Measurements from ENCODE around the gene CORO2A. TPM values are rescaled to one million over a fixed set of nuclear protein-coding genes. Genes with fewer than 3 reads are reported as not detected.

The CORO2A gene, protein sequence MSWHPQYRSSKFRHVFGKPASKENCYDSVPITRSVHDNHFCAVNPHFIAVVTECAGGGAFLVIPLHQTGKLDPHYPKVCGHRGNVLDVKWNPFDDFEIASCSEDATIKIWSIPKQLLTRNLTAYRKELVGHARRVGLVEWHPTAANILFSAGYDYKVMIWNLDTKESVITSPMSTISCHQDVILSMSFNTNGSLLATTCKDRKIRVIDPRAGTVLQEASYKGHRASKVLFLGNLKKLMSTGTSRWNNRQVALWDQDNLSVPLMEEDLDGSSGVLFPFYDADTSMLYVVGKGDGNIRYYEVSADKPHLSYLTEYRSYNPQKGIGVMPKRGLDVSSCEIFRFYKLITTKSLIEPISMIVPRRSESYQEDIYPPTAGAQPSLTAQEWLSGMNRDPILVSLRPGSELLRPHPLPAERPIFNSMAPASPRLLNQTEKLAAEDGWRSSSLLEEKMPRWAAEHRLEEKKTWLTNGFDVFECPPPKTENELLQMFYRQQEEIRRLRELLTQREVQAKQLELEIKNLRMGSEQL
- total RNA-seq, result 1 to 10 TPM; 9.2 TPM

DNA sequence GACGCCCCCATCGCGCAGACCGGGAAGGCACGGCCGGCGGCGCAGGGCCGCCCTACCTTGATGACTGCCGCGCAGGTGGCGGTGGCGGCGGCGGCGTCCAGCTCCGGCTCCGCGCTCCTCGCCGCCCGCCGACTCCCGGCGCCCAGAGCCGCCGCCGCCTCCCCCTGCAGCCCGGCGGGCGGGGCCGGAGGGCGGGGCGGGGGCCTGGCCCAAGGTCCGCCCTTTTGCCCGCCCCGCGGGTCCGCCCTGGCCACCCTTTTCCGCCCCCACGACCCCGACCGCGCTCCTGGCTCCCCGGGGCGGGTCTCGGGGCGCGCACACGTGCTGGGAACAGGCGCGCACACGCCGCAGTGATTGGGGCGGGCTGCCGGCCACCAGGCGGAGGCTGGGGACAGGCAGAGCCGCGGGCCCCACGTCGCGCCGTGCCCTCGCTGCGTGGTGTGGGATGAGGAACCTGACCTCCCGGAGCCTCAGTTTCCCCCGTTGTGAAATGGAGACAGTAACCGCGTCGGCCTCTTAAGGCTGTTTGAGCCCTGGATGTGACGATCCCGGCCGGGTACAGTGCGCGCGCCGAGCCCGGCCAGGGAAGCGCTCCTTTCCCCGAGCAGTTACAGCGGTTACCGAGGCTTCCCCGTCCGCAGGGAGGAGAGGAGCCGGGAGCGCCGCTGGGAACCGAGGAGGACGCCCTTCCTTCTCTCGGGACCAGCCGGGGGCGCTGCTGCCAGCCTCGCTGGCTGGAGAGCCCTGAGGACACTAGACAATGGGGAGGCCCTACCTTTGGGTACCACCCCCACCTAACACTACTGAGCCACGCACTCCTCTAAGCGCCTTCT is at the start of gene CORO2A:
Gene CORO2A (minus strand): TSS at position 135 of the 833 bp plus-strand sequence. CDS start 34,977 bp downstream, outside the sequence.
- peak within 1 kb of the TSS; percentile 55 for H3K27ac Mint-ChIP-seq
- no peaks in the 10 kb centered on the region for H3K36me3 Mint-ChIP-seq (ENCODE audit: low read depth)
- no peaks in the 10 kb centered on the region for H3K9me3 Mint-ChIP-seq (ENCODE audit: insufficient read depth)
- peak within 1 kb of the TSS; percentile 82 for H3K4me3 Mint-ChIP-seq
- H3K4me1 Mint-ChIP-seq (ENCODE audit: low read depth), result peaks cover 30% of the 10 kb centered on the region
- ChIA-PET POLR2A (interaction anchor here (0.6 to 2.8 kb wide), 10 partner anchors 63 to 271 kb away, joined by 3 to 12 read pairs (median 3); partner anchors contain the start of genes NANS, TBC1D2, TRIM14 and TRMO), CTCF (interaction anchor here (0.7 to 5.7 kb wide), 12 partner anchors 9 to 269 kb away, joined by 3 to 40 read pairs (median 4); partner anchors contain the start of genes TBC1D2 and TRIM14)
- DNase-seq (peak; percentile 76), ATAC-seq (peak; percentile 89)
- H3K27me3 Mint-ChIP-seq (ENCODE audit: low read depth), result no peaks in the 10 kb centered on the region

DNA sequence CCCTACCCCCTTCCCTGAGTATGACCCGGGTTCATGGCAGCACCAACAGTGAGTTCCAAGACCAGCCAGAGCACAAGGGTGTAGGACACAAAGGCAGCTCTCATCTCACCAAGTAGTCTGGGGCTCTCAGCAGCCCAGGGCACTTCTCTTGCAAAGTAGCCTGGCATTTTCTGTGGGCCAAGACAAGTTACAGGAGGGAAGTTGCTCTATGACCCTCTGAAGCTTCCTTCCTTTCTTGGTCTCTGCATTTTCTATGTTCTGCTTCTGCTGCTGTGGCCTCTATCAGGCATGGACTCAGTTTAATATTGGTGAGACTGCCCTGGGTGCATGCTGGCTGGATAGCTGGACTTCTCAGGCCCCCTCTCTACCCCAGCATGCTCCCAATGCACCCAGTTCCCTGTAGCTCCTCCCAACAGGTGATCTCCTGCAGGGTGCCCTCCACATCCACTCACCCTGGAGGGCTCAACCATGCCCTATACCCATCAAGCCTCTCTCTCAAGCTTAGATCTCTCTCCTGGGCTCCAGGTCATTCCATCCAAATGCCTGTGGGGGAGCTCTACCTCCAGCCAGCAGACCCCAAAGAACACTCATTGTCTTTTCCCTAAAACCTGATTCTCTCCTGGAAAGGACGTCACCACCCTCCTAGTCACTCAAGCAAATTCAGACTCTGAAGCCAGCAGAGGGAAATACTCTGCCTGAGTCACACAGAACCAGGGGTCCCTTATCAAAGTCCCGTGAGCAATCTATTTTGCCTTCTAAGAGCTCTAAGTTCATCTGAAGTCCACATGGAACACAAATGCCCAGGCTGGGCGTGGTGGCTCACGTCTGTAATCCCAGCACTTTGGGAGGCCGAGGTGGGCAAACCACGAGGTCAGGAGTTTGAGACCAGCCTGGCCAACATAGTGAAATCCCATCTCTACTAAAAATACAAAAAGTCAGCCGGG is 49.2 kb upstream of the CORO2A start:
- Mint-ChIP-seq H3K36me3 (ENCODE audit: low read depth) (no peaks in the 10 kb centered on the region), H3K4me1 (ENCODE audit: low read depth) (no peaks in the 10 kb centered on the region), H3K9me3 (ENCODE audit: insufficient read depth) (no peaks in the 10 kb centered on the region), H3K27ac (no peak overlapping the region), H3K4me3 (no peak overlapping the region), H3K27me3 (ENCODE audit: low read depth) (no peaks in the 10 kb centered on the region)
- ATAC-seq (no peak), DNase-seq (no peak)
- ChIA-PET POLR2A (interaction anchor here (1.1 kb wide), 1 partner anchor 14 kb away, joined by 3 read pairs; the partner anchor contains the start of gene TBC1D2), CTCF (interaction anchor here (1.0 to 1.4 kb wide), 4 partner anchors 11 to 36 kb away, joined by 3 to 5 read pairs (median 3); partner anchors contain the start of gene TBC1D2)

DNA sequence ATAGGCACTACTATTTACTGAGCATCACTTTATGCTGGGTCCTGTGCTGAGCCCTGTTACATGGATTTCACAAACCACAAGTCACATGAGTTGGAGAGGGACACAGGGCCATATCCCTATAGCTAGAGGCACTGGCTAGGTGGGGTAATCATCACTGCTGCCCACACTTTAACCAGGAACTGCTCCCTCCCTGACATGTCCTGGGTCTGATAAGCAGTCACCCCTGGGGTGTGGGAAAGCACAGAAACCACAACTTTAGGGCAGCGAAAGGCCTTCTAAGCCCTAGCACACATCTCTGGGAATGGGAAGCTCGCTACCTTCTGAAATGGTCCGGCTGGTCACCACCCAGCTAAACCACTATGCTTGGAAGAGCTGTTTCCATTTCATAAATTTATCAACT is 48.0 kb upstream of the CORO2A start:
- ChIA-PET CTCF (interaction anchor here (1.2 kb wide), 1 partner anchor 13 kb away, joined by 3 read pairs; no protein-coding TSS in a partner anchor), POLR2A (interaction anchor here (1.1 kb wide), 1 partner anchor 15 kb away, joined by 3 read pairs; the partner anchor contains the start of gene TBC1D2)
- no peak overlapping the region for H3K4me3 Mint-ChIP-seq
- H3K27me3 Mint-ChIP-seq (ENCODE audit: low read depth), result no peaks in the 10 kb centered on the region
- no peaks in the 10 kb centered on the region for H3K36me3 Mint-ChIP-seq (ENCODE audit: low read depth)
- H3K27ac Mint-ChIP-seq, result no peak overlapping the region
- DNase-seq, result no peak
- H3K9me3 Mint-ChIP-seq (ENCODE audit: insufficient read depth), result no peaks in the 10 kb centered on the region
- ATAC-seq, result no peak
- no peaks in the 10 kb centered on the region for H3K4me1 Mint-ChIP-seq (ENCODE audit: low read depth)

DNA sequence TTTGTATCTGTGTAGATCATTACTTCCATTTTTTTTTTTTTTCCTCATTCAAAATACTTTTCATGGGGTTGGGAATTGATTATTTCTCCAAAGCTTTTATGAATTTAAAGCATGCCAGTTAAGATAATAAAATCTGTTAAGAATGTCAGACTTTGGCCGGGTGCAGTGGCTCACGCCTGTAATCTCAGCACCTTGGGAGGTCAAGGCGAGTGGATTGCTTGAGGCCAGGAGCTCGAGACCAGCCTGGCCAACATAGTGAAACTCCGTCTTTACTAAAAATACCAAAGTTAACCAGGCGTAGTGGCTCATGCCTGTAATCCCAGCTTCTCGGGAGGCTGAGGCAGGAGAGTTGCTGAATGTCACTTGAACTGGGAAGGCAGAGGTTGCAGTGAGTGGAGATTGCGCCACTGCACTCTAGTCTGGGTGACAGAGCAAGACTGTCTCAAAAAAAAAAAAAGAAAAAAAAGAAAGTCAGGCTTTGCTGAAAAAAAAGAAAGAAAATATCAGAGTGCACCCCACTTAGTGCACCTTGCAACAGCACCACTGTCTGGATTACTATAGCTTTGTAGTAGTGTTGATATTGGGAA is 44.6 kb upstream of the CORO2A start:
- Mint-ChIP-seq H3K27ac (no peak overlapping the region), H3K27me3 (ENCODE audit: low read depth) (no peaks in the 10 kb centered on the region), H3K36me3 (ENCODE audit: low read depth) (no peaks in the 10 kb centered on the region), H3K4me1 (ENCODE audit: low read depth) (no peaks in the 10 kb centered on the region), H3K9me3 (ENCODE audit: insufficient read depth) (no peaks in the 10 kb centered on the region), H3K4me3 (no peak overlapping the region)
- CTCF ChIA-PET, result interaction anchor here (1.1 kb wide), 1 partner anchor 163 kb away, joined by 3 read pairs; no protein-coding TSS in a partner anchor
- POLR2A ChIA-PET, result no interaction called here
- no peak for DNase-seq
- no peak for ATAC-seq

DNA sequence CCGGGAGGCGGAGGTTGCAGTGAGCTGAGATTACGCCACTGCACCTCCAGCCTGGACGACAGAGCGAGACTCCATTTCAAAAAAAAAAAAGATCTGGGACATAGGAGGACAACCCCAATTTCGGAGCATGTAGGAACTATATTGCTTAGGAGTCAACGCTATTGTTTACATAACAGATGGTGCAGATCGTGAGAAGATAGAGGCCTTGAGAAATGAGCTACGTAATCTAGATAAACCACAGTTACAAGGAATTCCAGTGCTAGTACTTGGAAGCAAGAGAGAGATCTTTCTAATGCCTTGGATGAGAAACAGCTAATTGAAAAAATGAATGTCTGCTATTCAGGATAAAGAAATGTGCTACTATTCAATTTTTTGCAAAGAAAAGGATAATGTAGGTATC is 42.7 kb upstream of the CORO2A start:
- no peak overlapping the region for H3K27ac Mint-ChIP-seq
- H3K27me3 Mint-ChIP-seq (ENCODE audit: low read depth), result no peaks in the 10 kb centered on the region
- ChIA-PET POLR2A (interaction anchor here (0.5 kb wide), 1 partner anchor 462 kb away, joined by 3 read pairs; no protein-coding TSS in a partner anchor), CTCF (interaction anchor here (0.8 to 1.8 kb wide), 5 partner anchors 19 to 190 kb away, joined by 3 to 9 read pairs (median 3); partner anchors contain the start of gene TBC1D2)
- H3K4me1 Mint-ChIP-seq (ENCODE audit: low read depth), result no peaks in the 10 kb centered on the region
- H3K36me3 Mint-ChIP-seq (ENCODE audit: low read depth), result no peaks in the 10 kb centered on the region
- no peaks in the 10 kb centered on the region for H3K9me3 Mint-ChIP-seq (ENCODE audit: insufficient read depth)
- DNase-seq (no peak), ATAC-seq (no peak)
- H3K4me3 Mint-ChIP-seq, result no peak overlapping the region

DNA sequence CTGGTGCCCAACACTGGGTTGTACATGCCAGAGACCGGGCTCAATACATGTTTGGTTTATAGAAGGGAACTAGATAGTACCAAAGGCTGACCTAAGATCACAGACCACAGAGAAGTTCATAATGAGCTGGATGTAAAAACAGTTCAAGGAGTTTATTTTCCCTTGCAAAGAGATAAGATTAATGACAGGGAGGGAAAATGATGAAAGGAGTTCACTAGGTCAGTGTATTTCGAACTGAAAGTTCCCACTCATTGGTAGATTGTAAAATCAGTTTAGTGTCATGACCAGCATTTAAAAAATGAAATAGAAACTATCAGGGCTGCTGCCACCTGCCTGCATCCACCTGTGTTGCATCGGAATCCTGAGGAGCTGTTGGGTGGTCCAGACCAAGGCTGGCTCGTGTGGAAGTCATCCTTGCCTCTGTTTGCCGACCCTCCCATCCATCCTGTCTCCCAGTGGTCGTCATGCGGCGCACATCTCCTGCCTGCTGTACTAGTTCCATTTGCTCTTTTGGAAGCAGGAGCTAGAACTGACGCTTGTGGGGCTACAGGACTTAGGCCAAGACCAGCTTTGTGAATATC is 41.9 kb upstream of the CORO2A start:
- ATAC-seq, result no peak
- Mint-ChIP-seq H3K36me3 (ENCODE audit: low read depth) (no peaks in the 10 kb centered on the region), H3K27me3 (ENCODE audit: low read depth) (no peaks in the 10 kb centered on the region), H3K9me3 (ENCODE audit: insufficient read depth) (no peaks in the 10 kb centered on the region), H3K4me3 (no peak overlapping the region), H3K4me1 (ENCODE audit: low read depth) (no peaks in the 10 kb centered on the region), H3K27ac (no peak overlapping the region)
- ChIA-PET CTCF (interaction anchor here (0.8 to 1.8 kb wide), 6 partner anchors 18 to 190 kb away, joined by 3 to 9 read pairs (median 3); partner anchors contain the start of gene TBC1D2), POLR2A (no interaction called here)
- no peak for DNase-seq

DNA sequence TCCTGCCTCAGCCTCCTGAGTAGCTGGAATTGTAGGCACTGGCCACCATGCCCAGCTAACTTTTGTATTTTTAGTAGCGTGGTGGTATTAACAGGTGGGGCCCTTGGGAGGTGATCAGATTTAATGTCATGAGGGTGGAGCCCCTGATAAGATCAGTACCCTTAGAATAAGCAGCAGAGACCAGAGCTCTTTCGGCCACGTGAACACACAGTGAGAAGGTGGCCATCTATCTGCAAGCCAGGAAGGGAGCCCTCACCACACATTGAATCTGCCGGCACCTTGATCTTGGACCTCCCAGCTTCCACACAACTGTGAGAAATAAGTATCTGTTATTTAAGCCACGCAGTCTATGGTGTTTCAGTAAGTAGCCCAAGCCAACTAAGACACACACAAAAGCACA is 40.5 kb upstream of the CORO2A start:
- H3K4me1 Mint-ChIP-seq (ENCODE audit: low read depth), result no peaks in the 10 kb centered on the region
- no peaks in the 10 kb centered on the region for H3K27me3 Mint-ChIP-seq (ENCODE audit: low read depth)
- no peaks in the 10 kb centered on the region for H3K9me3 Mint-ChIP-seq (ENCODE audit: insufficient read depth)
- ATAC-seq, result no peak
- H3K36me3 Mint-ChIP-seq (ENCODE audit: low read depth), result no peaks in the 10 kb centered on the region
- no peak for DNase-seq
- no peak overlapping the region for H3K27ac Mint-ChIP-seq
- POLR2A ChIA-PET, result interaction anchor here (0.7 kb wide), 1 partner anchor 23 kb away, joined by 3 read pairs; the partner anchor contains the start of gene TBC1D2
- no peak overlapping the region for H3K4me3 Mint-ChIP-seq
- CTCF ChIA-PET, result no interaction called here

DNA sequence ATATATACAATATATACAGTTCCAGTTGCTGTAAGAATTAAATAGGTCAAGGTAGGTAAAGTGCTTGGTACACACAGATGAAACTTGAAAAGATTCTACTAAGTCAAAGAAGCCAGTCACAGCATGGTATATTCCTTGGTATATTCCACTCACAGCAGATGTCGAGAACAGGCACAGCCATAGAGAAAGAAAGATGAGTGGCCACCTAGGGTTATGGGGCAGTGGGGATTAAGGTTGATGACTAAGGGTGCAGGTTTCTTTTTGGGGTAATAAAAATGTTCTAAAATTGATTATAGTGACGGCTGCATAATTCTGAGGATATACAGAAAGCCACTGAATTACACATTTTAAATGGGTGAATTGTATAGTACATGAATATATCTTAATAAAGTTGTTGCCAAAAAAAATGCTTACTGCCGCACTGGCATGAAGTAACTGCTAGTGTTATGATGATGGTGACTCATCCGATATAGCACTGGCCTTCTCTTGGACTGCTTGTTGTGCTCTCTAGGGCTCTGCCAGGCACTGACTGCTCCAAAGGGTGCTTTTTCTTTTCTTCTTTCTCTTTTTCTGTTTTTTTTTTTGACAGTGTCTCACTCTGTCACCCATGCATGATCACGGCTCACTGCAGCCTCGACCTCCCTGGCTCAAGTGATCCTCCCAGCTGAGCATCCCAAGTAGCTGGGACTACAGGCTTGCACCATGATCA is 39.5 kb upstream of the CORO2A start:
- POLR2A ChIA-PET, result interaction anchor here (0.7 kb wide), 1 partner anchor 24 kb away, joined by 3 read pairs; the partner anchor contains the start of gene TBC1D2
- Mint-ChIP-seq H3K27ac (no peak overlapping the region), H3K4me1 (ENCODE audit: low read depth) (no peaks in the 10 kb centered on the region), H3K36me3 (ENCODE audit: low read depth) (no peaks in the 10 kb centered on the region), H3K9me3 (ENCODE audit: insufficient read depth) (no peaks in the 10 kb centered on the region), H3K27me3 (ENCODE audit: low read depth) (no peaks in the 10 kb centered on the region), H3K4me3 (no peak overlapping the region)
- DNase-seq, result no peak
- CTCF ChIA-PET, result no interaction called here
- no peak for ATAC-seq

DNA sequence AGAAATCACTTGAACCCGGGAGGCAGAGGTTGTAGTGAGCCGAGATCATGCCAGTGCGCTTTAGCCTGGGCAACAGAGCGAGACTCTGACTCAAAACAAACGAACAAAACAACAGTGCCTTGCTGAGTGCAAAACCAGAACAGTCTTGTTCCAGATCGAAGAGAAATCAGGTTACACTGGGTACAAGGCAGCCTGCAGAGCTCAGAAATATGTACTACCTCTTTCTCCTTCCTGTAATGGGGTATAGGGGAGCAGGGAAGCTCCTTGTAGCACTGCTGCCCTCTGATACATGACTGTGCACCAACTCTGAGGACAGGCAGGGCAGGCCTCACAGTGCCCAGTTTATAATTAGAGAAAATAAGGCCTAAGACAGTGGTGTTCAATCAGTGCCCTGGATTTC is 38.4 kb upstream of the CORO2A start:
- CTCF ChIA-PET, result interaction anchor here (0.7 kb wide), 1 partner anchor 11 kb away, joined by 3 read pairs; no protein-coding TSS in a partner anchor
- POLR2A ChIA-PET, result no interaction called here
- DNase-seq (no peak), ATAC-seq (no peak)
- Mint-ChIP-seq H3K4me1 (ENCODE audit: low read depth) (no peaks in the 10 kb centered on the region), H3K27ac (no peak overlapping the region), H3K4me3 (no peak overlapping the region), H3K9me3 (ENCODE audit: insufficient read depth) (no peaks in the 10 kb centered on the region), H3K36me3 (ENCODE audit: low read depth) (no peaks in the 10 kb centered on the region), H3K27me3 (ENCODE audit: low read depth) (no peaks in the 10 kb centered on the region)

DNA sequence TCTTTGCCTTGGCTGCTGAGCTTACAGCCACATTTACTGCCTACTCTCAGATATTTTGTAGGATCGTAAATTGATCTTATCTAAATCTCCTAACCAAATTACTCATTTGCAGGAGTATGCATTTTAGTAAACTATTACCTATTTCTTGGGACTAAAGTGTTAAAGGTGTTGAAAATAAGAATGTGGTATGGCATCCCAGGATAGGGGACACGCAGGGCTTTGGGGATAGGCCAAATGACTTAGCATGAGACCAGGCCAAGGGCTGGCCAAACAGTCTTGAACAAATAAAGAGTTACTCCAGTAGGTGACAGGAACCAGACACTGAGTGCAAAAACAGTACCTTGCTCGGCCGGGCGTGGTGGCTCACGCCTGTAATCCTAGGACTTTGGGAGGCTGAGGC is 37.9 kb upstream of the CORO2A start:
- ChIA-PET POLR2A (no interaction called here), CTCF (no interaction called here)
- Mint-ChIP-seq H3K9me3 (ENCODE audit: insufficient read depth) (no peaks in the 10 kb centered on the region), H3K27me3 (ENCODE audit: low read depth) (no peaks in the 10 kb centered on the region), H3K4me1 (ENCODE audit: low read depth) (no peaks in the 10 kb centered on the region), H3K36me3 (ENCODE audit: low read depth) (no peaks in the 10 kb centered on the region), H3K27ac (no peak overlapping the region), H3K4me3 (no peak overlapping the region)
- no peak for DNase-seq
- no peak for ATAC-seq
